ENCODE results near the gene HCN2.
"Not testable (repeated sequence)": the region's sequence is repeated elsewhere in the genome, so short reads cannot be mapped to it uniquely, and the experiment has no call there.

The HCN2 gene

GRCh38 chr19:620166-620862, 30.6 kb downstream of the HCN2 start:
- DNase-seq (ENCODE audit: low read depth), result no peak

GRCh38 chr19:621191-621590, 31.5 kb downstream of the HCN2 start:
- DNase-seq (ENCODE audit: low read depth), result not testable (repeated sequence)

- no peak for DNase-seq (ENCODE audit: low read depth)
These were observed 32.1 kb downstream of the HCN2 start for GRCh38 chr19:621819-622218.

GRCh38 chr19:622666-623065, 33.0 kb downstream of the HCN2 start:
- DNase-seq (ENCODE audit: low read depth), result no peak

- no peak for DNase-seq (ENCODE audit: low read depth)
These were observed 33.7 kb downstream of the HCN2 start for GRCh38 chr19:623175-623916.

- DNase-seq (ENCODE audit: low read depth), result no peak
These were observed 34.3 kb downstream of the HCN2 start for GRCh38 chr19:623974-624373.

GRCh38 chr19:624433-625109, 34.9 kb downstream of the HCN2 start:
- DNase-seq (ENCODE audit: low read depth), result no peak

GRCh38 chr19:625257-625656, 35.6 kb downstream of the HCN2 start:
- no peak for DNase-seq (ENCODE audit: low read depth)

GRCh38 chr19:626566-626965, 36.9 kb downstream of the HCN2 start:
- DNase-seq (ENCODE audit: low read depth), result not testable (repeated sequence)

GRCh38 chr19:628168-628567, 38.5 kb downstream of the HCN2 start:
- DNase-seq (ENCODE audit: low read depth), result no peak

GRCh38 chr19:629515-629914, 39.8 kb downstream of the HCN2 start:
- not testable (repeated sequence) for DNase-seq (ENCODE audit: low read depth)

GRCh38 chr19:629961-630714, 40.5 kb downstream of the HCN2 start:
- no peak for DNase-seq (ENCODE audit: low read depth)

- DNase-seq (ENCODE audit: low read depth), result no peak
These were observed 42.9 kb downstream of the HCN2 start for GRCh38 chr19:632579-633067.

- DNase-seq (ENCODE audit: low read depth), result peak; percentile 88
These were observed 43.5 kb downstream of the HCN2 start, which contains the start of gene POLRMT for GRCh38 chr19:633068-633785. POLRMT (minus strand) TSS chr19:633537; CDS start chr19:633512, 25 bp downstream.

- no peak for DNase-seq (ENCODE audit: low read depth)
These were observed 44.3 kb downstream of the HCN2 start for GRCh38 chr19:633786-634639.

- DNase-seq (ENCODE audit: low read depth), result no peak
These were observed 45.4 kb downstream of the HCN2 start for GRCh38 chr19:634975-635652.

- no peak for DNase-seq (ENCODE audit: low read depth)
These were observed 49.2 kb downstream of the HCN2 start for GRCh38 chr19:638906-639252.

GRCh38 chr19:639253-640160, 49.8 kb downstream of the HCN2 start, which contains the start of gene FGF22:
FGF22 (plus strand) TSS chr19:639879; CDS start chr19:639926, 47 bp downstream.
- DNase-seq (ENCODE audit: low read depth), result no peak

GRCh38 chr19:640161-640558, 50.5 kb downstream of the HCN2 start:
- no peak for DNase-seq (ENCODE audit: low read depth)

Measured in HS-27A (cell line).